Right renal pelvis (tissue), 4 donors: Measurements from ENCODE around the gene ZNF888. TPM values are rescaled to one million over a fixed set of nuclear protein-coding genes. Genes with fewer than 3 reads are reported as not detected.
A peak's percentile ranks its signal among the peaks of the same experiment; 100 is the strongest.
"Not testable (repeated sequence)": the region's sequence is repeated elsewhere in the genome, so short reads cannot be mapped to it uniquely, and the experiment has no call there.

ENCODE experiments used
- DNase-seq, 4 donors: peaks; one replicate each; pipeline ENCODE4 v3.0.0-alpha.2; 2013; ENCODE audit warnings: low read depth in 4 of 4, low spot score in 3 of 4, missing footprints in 1 of 4
- polyA plus RNA-seq, 4 donors: library from polyadenylated mRNA; unstranded; fragments of 120-200 nt; gene quantifications; one replicate each; pipeline ENCODE4 v1.2.1, GENCODE V29; 2013; ENCODE audit not compliant: insufficient read length in 4 of 4

Gene ZNF888
- polyA plus RNA-seq, 4 donors, result 11.9 to 14.2 (median 12.5) TPM

DNA sequence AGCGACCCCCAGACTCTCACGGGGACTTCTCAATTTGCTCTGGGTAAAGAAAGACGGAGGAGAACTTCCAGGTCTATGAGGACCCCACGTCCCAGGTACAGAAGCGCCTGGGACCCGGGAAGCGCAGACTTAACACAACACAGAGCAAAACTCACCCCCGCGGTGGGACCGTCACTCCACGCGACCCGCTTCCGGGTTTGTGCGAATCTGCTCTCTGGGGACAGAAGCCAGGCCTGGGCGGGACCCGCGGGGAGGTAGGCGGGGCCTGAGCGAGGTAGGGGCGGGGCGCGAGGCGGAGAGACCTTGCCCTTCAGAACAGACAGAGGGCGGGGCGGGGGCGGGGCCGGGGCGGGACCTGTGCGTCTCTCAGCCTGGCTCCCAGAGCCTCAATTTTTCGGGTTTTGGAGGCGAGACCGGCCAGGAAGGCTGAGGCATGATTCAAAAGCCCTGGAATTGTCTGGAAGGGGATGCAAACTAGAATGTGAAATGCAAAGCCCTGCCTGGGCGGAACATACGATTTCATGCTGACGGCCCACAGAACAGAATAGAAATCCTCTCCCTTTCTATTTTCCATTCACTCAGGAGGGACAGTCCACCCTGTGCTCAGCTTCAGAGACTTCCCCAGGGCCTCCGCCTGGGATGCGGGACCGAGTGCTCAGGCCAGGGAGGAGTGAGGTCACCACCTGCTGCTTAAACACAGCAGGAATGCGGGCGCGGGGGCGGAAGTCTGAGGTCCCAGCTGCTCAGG is 19.3 kb upstream of the ZNF888 start:
- peak in 2 of 4 donors; percentile 68 to 69 for DNase-seq

DNA sequence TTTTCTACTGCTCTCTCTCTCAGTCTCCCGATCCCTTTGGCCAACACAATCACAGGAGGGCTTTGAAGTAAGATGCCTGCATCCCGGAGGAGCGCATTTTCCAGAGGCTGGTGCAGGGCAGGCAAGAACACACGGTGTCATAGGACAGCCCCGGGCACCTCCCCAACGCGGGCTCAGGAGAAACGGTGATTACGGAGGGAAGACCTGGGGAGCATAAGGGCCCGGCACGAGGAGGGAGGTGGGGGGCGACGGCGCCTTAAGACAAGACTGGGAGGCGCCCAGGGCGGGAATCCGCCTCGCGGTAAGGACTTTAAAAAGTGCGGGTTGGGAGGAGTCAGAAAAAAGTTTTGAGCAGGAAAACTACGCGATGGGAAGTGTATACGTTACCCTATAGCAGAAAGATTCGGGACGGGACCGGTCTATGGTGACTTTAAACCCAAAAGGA is 18.7 kb upstream of the ZNF888 start:
- no peak for DNase-seq

GRCh38 chr19:52941523-52941922 is 18.3 kb upstream of the ZNF888 start:
- DNase-seq, result not testable (repeated sequence)

DNA sequence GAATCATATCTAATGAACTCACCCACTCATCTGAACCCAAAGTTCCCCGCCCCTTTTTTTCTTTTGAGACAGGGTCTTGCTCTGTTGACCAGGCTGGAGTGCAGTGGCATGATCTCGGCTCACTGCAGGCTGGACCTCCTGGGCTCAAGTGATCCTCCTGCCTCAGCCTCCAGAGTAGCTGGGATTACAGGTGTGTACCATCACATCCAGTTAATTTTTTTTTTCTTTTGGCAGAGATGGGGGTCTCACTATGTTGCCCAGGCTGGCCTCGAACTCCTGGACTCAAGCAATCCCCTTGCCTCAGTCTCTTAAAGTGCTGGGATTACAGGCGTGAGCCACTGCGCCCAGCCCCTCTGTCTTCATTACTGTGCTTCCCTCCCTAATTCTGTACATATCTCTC is 17.7 kb upstream of the ZNF888 start:
- DNase-seq, result not testable (repeated sequence)

GRCh38 chr19:52938761-52939160 is 15.5 kb upstream of the ZNF888 start:
- no peak for DNase-seq

DNA sequence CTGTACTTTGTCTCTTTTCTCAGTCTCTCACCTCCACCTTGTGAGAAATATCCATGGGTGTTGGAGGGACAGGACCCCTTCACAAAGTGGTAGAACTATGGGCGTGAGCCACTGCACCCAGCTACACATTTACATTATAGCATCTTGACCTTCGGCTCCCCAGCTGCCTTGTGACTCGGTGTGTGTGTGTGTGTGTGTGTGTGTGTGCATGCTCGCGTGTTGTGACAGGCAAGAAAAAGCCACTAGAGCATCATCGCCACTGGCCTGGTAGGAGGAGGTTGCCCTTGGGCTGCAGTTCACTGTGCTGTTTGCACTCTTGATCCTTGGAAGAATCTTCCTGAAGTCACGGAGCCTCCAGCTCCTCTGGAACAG is 13.7 kb upstream of the ZNF888 start:
- no peak for DNase-seq

DNA sequence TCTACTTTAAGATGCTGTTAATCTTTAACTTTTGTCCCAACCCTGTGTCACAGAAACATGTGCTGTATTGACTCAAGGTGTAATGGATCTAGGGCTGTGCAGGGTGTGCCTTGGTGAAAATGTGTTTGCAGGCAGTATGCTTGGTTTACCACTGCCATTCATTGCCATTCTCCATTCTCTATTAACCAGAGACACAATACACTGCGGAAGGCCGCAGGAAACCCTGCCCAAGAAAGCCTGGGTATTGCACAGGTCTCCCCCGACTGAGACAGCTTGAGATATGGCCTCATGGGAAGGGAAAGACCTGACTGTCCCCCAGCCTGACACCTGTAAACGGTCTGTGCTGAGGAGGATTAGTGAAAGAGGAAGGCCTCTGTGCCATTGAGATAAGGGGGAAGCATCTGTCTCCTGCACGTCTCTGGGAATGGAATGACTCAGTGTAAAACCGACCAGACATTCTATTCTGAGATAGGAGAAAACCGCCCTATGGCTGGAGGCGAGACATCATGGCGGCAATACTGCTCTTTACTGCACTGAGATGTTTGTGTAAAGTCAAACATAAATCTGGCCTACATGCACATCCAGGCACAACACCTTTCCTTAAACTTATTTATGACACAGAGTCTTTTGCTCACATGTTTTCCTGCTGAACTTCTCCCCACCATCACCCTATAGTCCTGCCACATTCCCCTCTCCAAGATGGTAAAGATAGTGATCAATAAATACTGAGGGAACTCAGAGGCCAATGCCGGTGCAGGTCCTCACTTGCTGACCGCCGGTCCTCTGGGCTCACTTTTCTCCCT is 13.1 kb upstream of the ZNF888 start:
- DNase-seq, result no peak

DNA sequence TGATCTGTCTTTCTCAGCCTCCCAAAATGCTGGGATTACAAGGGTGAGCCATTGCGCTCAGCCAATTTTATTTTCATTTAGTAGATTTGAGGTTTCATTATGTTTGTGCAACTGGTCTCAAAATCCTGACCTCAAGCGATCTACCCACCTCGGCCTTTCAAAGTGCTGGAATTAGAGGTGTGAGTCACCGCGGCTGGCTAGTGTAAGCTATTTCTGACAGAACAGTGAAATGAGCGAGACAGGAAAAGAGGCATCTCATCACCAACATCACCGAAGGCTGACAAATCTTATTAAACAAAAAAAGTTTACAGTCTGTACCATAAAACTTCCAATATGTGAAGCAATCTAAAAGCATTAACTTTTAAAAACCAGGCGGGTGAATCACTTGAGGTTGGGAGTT is 12.2 kb upstream of the ZNF888 start:
- DNase-seq, result no peak

- not testable (repeated sequence) for DNase-seq
These were observed 1.4 kb upstream of the ZNF888 start for GRCh38 chr19:52924641-52925040.

- no peak for DNase-seq
These were observed 758 bp upstream of the ZNF888 start for GRCh38 chr19:52923778-52924593.

GRCh38 chr19:52917531-52917930 is 5.7 kb downstream of the ZNF888 start:
- DNase-seq, result no peak

DNA sequence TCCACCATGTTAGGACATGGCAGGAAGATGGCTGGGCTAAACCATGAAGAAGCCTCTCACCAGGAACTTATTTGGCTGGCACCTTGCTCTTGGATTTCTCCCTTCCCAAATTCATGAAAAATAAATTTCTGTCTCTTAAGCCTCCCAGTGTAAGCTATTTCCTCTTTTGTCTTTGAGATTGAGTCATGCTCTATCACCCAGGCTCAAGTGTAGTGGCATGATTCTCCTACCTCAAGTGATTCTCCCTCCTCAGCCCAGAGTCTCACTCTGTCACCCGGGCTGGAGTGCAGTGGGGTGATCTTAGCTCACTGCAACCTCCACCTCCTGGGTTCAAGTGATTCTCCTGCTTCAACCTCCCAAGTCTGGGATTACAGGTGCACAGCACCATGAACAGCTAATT is 12.6 kb downstream of the ZNF888 start:
- DNase-seq, result no peak

GRCh38 chr19:52904052-52904780 is 19.0 kb downstream of the ZNF888 start:
- not testable (repeated sequence) for DNase-seq

- no peak for DNase-seq
These were observed 21.4 kb downstream of the ZNF888 start for GRCh38 chr19:52901842-52902241.

DNA sequence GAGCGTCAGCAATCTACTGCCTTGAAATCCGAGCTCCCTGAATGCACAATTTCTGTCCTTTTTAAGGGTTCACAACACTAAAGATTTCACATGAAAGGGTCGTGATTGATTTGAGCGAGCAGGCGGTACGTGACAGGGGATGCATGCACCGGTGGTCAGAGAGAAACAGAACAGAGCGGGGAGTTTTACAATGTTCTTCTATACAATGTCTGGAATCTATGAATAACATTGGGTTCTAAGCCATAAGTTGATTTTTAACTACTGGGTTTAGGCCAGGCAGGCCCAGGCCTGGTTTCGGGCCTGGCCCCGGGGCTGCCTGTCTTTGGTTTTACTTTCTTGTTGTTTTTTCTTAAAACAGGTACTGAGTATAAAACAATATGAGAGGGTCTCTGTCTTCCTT is 24.6 kb downstream of the ZNF888 start:
- not testable (repeated sequence) for DNase-seq

DNA sequence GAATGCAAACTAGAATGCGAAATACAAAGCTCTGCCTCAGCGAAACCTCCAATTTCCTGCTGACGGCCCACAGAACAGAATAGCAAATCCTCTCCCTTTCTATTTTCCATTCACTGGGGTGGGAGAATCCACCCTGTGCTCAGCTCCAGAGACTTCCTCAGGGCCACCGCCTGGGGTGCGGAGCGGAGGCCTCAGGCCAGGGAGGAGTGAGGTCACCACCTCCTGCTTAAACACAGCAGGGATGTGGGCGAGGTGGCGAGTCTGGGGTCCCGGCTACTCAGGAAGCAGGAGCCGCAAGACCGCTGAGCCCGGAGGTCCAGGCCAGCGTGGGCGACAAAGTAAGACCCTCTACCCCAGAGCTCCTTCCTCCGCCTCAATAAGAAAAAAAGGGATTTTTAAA is 25.1 kb downstream of the ZNF888 start:
- DNase-seq, result no peak

DNA sequence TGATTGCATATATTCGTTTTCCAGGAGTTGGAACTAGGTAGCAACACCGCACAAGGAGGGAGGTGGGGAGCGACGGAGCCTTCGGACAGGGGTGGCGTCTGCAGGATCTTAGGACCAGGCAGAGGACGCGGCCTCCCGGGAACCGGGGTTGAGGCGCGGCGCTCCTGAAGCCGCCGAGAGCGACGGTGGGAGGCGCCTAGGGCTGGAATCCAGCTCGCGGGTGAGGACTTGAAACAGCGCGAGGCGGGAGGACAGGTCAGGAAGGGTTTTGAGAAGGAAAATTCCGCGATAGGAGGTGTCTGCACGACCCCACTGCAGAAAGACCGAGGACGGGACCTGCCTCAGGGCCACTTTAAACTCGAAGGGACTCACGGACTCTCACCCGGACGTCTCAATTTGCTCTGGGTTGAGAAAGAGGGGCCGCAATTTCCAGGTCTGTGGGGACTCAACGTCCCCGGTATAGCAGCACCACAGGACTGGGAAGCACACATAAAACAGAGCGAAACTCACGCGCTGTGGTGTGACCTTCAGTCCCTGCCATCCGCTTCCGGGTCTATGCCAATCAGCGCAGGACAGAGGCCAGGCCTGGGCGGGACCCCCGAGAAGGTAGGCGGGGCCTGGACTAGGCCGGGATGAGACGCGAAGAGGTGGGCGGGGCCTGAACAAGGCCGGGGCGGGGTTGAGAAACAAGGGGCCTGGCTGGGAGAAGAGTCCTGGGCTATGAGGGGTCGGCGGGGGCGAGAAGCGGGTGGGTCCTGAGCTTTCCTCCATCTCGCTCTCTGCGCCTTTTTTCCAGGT is 25.9 kb downstream of the ZNF888 start, which contains the start of gene ZNF320:
TSS of gene ZNF320 (minus strand) at position 498 of the 798 bp plus-strand sequence. CDS start 7,380 bp downstream, outside the sequence.
- DNase-seq, result peak; percentile 89 to 94 (median 92)

DNA sequence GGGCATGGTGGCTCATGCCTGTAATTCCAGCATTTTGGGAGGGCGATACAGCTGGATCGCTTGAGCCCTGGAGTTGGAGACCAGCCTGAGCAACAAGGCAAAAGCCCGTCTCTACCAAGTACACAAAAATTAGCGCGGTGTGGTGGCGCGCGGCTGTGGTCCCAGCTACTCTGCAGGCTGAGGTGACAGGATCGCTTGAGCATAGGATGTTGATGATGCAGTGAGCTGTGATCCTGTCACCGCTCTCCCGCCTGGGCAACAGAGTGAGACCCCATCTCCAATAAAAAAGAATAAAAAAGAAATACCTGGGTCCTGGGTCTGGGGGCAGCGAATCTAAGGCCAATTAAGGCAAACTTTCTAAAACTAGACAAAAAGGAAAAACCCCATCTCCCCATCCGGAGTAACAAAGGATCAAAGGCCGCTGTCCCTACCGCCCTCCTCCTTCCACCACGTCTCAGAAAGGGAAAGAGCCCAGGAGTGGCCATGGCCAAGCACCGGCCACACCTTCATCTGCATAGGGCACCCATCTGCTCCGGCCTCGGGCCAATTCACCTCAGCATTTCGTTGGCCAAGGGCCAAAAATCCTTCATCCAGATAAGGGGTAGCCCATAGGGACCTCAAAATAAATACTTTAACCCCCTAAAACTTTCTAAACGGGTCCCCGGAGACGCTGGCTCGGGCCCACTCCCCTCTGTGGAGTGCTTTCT is 26.6 kb downstream of the ZNF888 start:
- DNase-seq, result peak in 2 of 4 donors; percentile 12 to 28

- no peak for DNase-seq
These were observed 31.9 kb downstream of the ZNF888 start for GRCh38 chr19:52891336-52891735.
